GM23338 (cell line): ENCODE data around the gene SLC2A14. TPM values are rescaled to one million over a fixed set of nuclear protein-coding genes. Genes with fewer than 3 reads are reported as not detected.

Experiments
- ATAC-seq: fragments of 200-7000 bp; cut with Tn5 transposase; 3 replicates; pipeline ENCODE4 v1.9.1; 2020
- DNase-seq: peaks from one replicate; pipeline ENCODE4 v3.0.0-alpha.2; 2015; ENCODE audit warnings: low spot score
- H2AFZ ChIP-seq: fragments of 200-600 bp; sonication (generic); 2 replicates; pipeline ENCODE4 v1.8.0; 2016; ENCODE audit warnings: antibody characterized with exemption, mild to moderate bottlenecking, moderate library complexity
- H3F3A ChIP-seq: fragments of 200-600 bp; sonication (generic); replicated peaks from 2 replicates; pipeline ENCODE4 v1.8.0; 2017; ENCODE audit warnings: antibody characterized with exemption, mixed run types, low read depth
- H3K27ac ChIP-seq: fragments of 200-600 bp; sonication (generic); 2 replicates; pipeline ENCODE4 v1.6.1; 2016; ENCODE audit warnings: low read depth
- H3K27me3 ChIP-seq: fragments of 200-600 bp; sonication (generic); 2 replicates; pipeline ENCODE4 v1.8.0; 2016; ENCODE audit warnings: mild to moderate bottlenecking, mixed run types, moderate library complexity; ENCODE audit not compliant: insufficient read depth
- H3K36me3 ChIP-seq: fragments of 200-600 bp; sonication (generic); 2 replicates; pipeline ENCODE4 v1.8.0; 2016; ENCODE audit warnings: mild to moderate bottlenecking; ENCODE audit not compliant: insufficient read depth
- H3K4me1 ChIP-seq: fragments of 200-600 bp; sonication (generic); 2 replicates; pipeline ENCODE4 v1.8.0; 2016; ENCODE audit warnings: mild to moderate bottlenecking, moderate library complexity; ENCODE audit not compliant: insufficient read depth
- H3K4me2 ChIP-seq: fragments of 200-600 bp; sonication (generic); 2 replicates; pipeline ENCODE4 v1.7.1; 2017; ENCODE audit warnings: mixed run types
- H3K4me3 ChIP-seq: fragments of 200-600 bp; sonication (generic); 2 replicates; pipeline ENCODE4 v1.6.1; 2016; ENCODE audit warnings: mixed run types
- H3K79me2 ChIP-seq: fragments of 200-600 bp; sonication (generic); replicated peaks from 2 replicates; pipeline ENCODE4 v1.8.0; 2017; ENCODE audit warnings: mild to moderate bottlenecking; ENCODE audit not compliant: insufficient read depth
- H3K9me2 ChIP-seq: fragments of 200-600 bp; sonication (generic); 2 replicates; pipeline ENCODE4 v1.8.0; 2017; ENCODE audit not compliant: insufficient read depth
- H4K20me1 ChIP-seq: fragments of 200-600 bp; sonication (generic); replicated peaks from 2 replicates; pipeline ENCODE4 v1.8.0; 2017; ENCODE audit warnings: mild to moderate bottlenecking; ENCODE audit not compliant: insufficient read depth
- H3K27ac Mint-ChIP-seq: 2 replicates; pipeline ENCODE4 v1.8.0; 2020; ENCODE audit warnings: inconsistent platforms, mild to moderate bottlenecking, moderate library complexity, mixed read lengths
- H3K27me3 Mint-ChIP-seq: 3 replicates; pipeline ENCODE4 v1.8.0; 2022; ENCODE audit warnings: low read depth, mild to moderate bottlenecking, moderate library complexity, mixed read lengths, inconsistent platforms; ENCODE audit not compliant: insufficient read depth, poor library complexity
- H3K36me3 Mint-ChIP-seq: 3 replicates; pipeline ENCODE4 v1.8.0; 2021; ENCODE audit warnings: low read depth, mild to moderate bottlenecking, inconsistent platforms, moderate library complexity, mixed read lengths
- H3K4me1 Mint-ChIP-seq: 3 replicates; pipeline ENCODE4 v1.8.0; 2020; ENCODE audit warnings: mild to moderate bottlenecking, inconsistent platforms, mixed read lengths
- H3K4me3 Mint-ChIP-seq: 3 replicates; pipeline ENCODE4 v1.8.0; 2021; ENCODE audit warnings: moderate library complexity, mild to moderate bottlenecking, inconsistent platforms, mixed read lengths
- H3K9me3 Mint-ChIP-seq: 3 replicates; pipeline ENCODE4 v1.8.0; 2020; ENCODE audit warnings: moderate library complexity, mild to moderate bottlenecking, inconsistent platforms, mixed read lengths
- CREB1 ChIP-seq: fragments of 250-450 bp; sonication (Bioruptor Pico); IDR thresholded peaks from 2 replicates; pipeline ENCODE4 v1.5.0; 2020; ENCODE audit warnings: low read depth, mild to moderate bottlenecking, moderate library complexity
- EZH2 ChIP-seq: fragments of 200-600 bp; sonication (generic); IDR thresholded peaks from one replicate; pipeline ENCODE4 v1.8.0; 2017; ENCODE audit warnings: antibody characterized with exemption, mild to moderate bottlenecking, low read depth; ENCODE audit not compliant: unreplicated experiment
- EZH2phosphoT487 ChIP-seq: fragments of 200-600 bp; sonication (generic); IDR thresholded peaks from one replicate; pipeline ENCODE4 v1.8.1; 2018; ENCODE audit warnings: antibody characterized with exemption; ENCODE audit not compliant: unreplicated experiment
- JUNB ChIP-seq: IDR thresholded peaks from one replicate; pipeline ENCODE4 v1.6.1; 2016; ENCODE audit warnings: antibody characterized with exemption; ENCODE audit not compliant: unreplicated experiment
- NANOG ChIP-seq: IDR thresholded peaks from 2 replicates; pipeline ENCODE4 v1.6.1; 2016; ENCODE audit warnings: antibody characterized with exemption, borderline replicate concordance
- POLR2AphosphoS5 ChIP-seq: IDR thresholded peaks from 2 replicates; pipeline ENCODE4 v1.6.1; 2016; ENCODE audit warnings: antibody characterized with exemption, low read depth
- STAT1 ChIP-seq: IDR thresholded peaks from one replicate; pipeline ENCODE4 v1.6.1; 2016; ENCODE audit warnings: antibody characterized with exemption; ENCODE audit not compliant: unreplicated experiment
- ZNF114 ChIP-seq: fragments of 250-450 bp; sonication (Bioruptor Pico); IDR thresholded peaks from 2 replicates; pipeline ENCODE4 v1.5.0; 2020; ENCODE audit warnings: mild to moderate bottlenecking, moderate library complexity
- ZNF331 ChIP-seq: fragments of 250-450 bp; sonication (Bioruptor Pico); IDR thresholded peaks from 2 replicates; pipeline ENCODE4 v1.5.0; 2020; ENCODE audit warnings: low read depth, mild to moderate bottlenecking, moderate library complexity
- polyA plus RNA-seq: library from polyadenylated mRNA; unstranded; fragments of >200 nt; fragmentation: Nextera tagmentation; extraction: Ambion mirVana; gene quantifications from 2 replicates; pipeline ENCODE4 v1.2.1, GENCODE V29; 2016
- total RNA-seq: library from RNA; depleted of rRNA; stranded (reverse); fragments of >200 nt; shearing (Covaris generic); gene quantifications from 2 replicates; pipeline ENCODE4 v1.2.3, GENCODE V29; 2014
- TF ChIP-seq, protein P1 (sequence below): fragments of 250-450 bp; sonication (Bioruptor Pico); IDR thresholded peaks from 2 replicates; pipeline ENCODE4 v1.5.0; 2020; ENCODE audit warnings: mild to moderate bottlenecking, moderate library complexity
- TF ChIP-seq, protein P2 (sequence below): IDR thresholded peaks from one replicate; pipeline ENCODE4 v1.6.1; 2018; ENCODE audit warnings: antibody characterized with exemption; ENCODE audit not compliant: unreplicated experiment
- TF ChIP-seq, protein P3 (sequence below): IDR thresholded peaks from 2 replicates; pipeline ENCODE4 v1.6.1; 2016; ENCODE audit warnings: antibody characterized with exemption
- TF ChIP-seq, protein P4 (sequence below), 2 experiments: fragments of 200-600 bp in 1 of 2; sonication (generic) in 1 of 2; conservative IDR thresholded peaks; 2 replicates each; pipeline versions ENCODE4 v1.5.1 to v1.6.1; 2016 to 2017; ENCODE audit warnings: antibody characterized with exemption in 2 of 2, low read depth in 2 of 2, mild to moderate bottlenecking in 2 of 2, moderate library complexity in 1 of 2

SLC2A14 gene
- total and polyA plus RNA-seq, 2 experiments from 2014 or later, result 6.8 to 31.5 TPM

DNA sequence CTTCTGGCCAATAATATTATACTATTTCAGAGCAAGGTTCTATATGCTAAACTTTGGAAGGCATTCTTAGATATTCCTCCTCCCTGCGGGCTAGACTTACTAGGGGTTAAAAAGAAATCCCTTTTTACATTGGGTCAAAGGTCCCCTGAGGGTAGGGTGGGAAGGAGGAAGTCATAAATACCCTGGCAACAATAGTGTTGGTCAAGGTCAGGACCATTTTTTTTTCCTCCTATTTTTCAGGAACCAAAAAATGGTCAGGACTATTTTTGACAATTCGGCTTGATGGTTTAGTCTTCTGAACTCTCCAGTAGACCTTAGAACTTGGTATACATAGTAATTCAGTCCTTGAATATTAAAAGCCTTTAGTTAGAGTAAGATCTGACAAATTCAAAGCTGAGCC, 88.0 kb downstream of the SLC2A14 start:
- peak overlapping the region; percentile 52; the same call in 1 of the 2 replicates for H3K27ac ChIP-seq
- H3K4me2 ChIP-seq, result peak overlapping the region; percentile 36
- H3K9me2 ChIP-seq, result no peaks in the 10 kb centered on the region
- Mint-ChIP-seq H3K27me3 (peaks cover 9% of the 10 kb centered on the region), H3K27ac (no peak overlapping the region), H3K4me1 (peaks cover 38% of the 10 kb centered on the region), H3K36me3 (peaks cover 3% of the 10 kb centered on the region; the same call in 1 of the 3 replicates), H3K4me3 (no peak overlapping the region), H3K9me3 (no peaks in the 10 kb centered on the region)
- no peak for ATAC-seq
- H3K27me3 ChIP-seq, result no peaks in the 10 kb centered on the region
- H3K79me2 ChIP-seq, result peaks cover 16% of the 10 kb centered on the region
- no peak overlapping the region for H2AFZ ChIP-seq
- H3K4me1 ChIP-seq, result peaks cover 36% of the 10 kb centered on the region
- H3F3A ChIP-seq, result peaks cover 10% of the 10 kb centered on the region; the same call in 1 of the 2 replicates
- no peak for DNase-seq
- no peaks in the 10 kb centered on the region for H3K36me3 ChIP-seq
- H4K20me1 ChIP-seq, result no peaks in the 10 kb centered on the region
- no peak for TF ChIP-seq EZH2phosphoT487
- TF ChIP-seq, protein P1, sequence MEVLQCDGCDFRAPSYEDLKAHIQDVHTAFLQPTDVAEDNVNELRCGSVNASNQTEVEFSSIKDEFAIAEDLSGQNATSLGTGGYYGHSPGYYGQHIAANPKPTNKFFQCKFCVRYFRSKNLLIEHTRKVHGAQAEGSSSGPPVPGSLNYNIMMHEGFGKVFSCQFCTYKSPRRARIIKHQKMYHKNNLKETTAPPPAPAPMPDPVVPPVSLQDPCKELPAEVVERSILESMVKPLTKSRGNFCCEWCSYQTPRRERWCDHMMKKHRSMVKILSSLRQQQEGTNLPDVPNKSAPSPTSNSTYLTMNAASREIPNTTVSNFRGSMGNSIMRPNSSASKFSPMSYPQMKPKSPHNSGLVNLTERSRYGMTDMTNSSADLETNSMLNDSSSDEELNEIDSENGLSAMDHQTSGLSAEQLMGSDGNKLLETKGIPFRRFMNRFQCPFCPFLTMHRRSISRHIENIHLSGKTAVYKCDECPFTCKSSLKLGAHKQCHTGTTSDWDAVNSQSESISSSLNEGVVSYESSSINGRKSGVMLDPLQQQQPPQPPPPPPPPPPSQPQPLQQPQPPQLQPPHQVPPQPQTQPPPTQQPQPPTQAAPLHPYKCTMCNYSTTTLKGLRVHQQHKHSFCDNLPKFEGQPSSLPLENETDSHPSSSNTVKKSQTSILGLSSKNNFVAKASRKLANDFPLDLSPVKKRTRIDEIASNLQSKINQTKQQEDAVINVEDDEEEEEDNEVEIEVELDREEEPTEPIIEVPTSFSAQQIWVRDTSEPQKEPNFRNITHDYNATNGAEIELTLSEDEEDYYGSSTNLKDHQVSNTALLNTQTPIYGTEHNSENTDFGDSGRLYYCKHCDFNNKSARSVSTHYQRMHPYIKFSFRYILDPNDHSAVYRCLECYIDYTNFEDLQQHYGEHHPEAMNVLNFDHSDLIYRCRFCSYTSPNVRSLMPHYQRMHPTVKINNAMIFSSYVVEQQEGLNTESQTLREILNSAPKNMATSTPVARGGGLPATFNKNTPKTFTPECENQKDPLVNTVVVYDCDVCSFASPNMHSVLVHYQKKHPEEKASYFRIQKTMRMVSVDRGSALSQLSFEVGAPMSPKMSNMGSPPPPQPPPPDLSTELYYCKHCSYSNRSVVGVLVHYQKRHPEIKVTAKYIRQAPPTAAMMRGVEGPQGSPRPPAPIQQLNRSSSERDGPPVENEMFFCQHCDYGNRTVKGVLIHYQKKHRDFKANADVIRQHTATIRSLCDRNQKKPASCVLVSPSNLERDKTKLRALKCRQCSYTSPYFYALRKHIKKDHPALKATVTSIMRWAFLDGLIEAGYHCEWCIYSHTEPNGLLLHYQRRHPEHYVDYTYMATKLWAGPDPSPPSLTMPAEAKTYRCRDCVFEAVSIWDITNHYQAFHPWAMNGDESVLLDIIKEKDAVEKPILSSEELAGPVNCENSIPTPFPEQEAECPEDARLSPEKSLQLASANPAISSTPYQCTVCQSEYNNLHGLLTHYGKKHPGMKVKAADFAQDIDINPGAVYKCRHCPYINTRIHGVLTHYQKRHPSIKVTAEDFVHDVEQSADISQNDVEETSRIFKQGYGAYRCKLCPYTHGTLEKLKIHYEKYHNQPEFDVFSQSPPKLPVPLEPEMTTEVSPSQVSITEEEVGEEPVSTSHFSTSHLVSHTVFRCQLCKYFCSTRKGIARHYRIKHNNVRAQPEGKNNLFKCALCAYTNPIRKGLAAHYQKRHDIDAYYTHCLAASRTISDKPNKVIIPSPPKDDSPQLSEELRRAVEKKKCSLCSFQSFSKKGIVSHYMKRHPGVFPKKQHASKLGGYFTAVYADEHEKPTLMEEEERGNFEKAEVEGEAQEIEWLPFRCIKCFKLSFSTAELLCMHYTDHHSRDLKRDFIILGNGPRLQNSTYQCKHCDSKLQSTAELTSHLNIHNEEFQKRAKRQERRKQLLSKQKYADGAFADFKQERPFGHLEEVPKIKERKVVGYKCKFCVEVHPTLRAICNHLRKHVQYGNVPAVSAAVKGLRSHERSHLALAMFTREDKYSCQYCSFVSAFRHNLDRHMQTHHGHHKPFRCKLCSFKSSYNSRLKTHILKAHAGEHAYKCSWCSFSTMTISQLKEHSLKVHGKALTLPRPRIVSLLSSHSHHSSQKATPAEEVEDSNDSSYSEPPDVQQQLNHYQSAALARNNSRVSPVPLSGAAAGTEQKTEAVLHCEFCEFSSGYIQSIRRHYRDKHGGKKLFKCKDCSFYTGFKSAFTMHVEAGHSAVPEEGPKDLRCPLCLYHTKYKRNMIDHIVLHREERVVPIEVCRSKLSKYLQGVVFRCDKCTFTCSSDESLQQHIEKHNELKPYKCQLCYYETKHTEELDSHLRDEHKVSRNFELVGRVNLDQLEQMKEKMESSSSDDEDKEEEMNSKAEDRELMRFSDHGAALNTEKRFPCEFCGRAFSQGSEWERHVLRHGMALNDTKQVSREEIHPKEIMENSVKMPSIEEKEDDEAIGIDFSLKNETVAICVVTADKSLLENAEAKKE, result no peak
- no peak for TF ChIP-seq POLR2AphosphoS5
- TF ChIP-seq NANOG, result no peak
- TF ChIP-seq JUNB, result no peak
- TF ChIP-seq, protein P2, sequence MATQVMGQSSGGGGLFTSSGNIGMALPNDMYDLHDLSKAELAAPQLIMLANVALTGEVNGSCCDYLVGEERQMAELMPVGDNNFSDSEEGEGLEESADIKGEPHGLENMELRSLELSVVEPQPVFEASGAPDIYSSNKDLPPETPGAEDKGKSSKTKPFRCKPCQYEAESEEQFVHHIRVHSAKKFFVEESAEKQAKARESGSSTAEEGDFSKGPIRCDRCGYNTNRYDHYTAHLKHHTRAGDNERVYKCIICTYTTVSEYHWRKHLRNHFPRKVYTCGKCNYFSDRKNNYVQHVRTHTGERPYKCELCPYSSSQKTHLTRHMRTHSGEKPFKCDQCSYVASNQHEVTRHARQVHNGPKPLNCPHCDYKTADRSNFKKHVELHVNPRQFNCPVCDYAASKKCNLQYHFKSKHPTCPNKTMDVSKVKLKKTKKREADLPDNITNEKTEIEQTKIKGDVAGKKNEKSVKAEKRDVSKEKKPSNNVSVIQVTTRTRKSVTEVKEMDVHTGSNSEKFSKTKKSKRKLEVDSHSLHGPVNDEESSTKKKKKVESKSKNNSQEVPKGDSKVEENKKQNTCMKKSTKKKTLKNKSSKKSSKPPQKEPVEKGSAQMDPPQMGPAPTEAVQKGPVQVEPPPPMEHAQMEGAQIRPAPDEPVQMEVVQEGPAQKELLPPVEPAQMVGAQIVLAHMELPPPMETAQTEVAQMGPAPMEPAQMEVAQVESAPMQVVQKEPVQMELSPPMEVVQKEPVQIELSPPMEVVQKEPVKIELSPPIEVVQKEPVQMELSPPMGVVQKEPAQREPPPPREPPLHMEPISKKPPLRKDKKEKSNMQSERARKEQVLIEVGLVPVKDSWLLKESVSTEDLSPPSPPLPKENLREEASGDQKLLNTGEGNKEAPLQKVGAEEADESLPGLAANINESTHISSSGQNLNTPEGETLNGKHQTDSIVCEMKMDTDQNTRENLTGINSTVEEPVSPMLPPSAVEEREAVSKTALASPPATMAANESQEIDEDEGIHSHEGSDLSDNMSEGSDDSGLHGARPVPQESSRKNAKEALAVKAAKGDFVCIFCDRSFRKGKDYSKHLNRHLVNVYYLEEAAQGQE, result no peak
- TF ChIP-seq ZNF114, result no peak
- TF ChIP-seq CREB1, result no peak
- no peak for TF ChIP-seq ZNF331
- TF ChIP-seq EZH2, result no peak
- TF ChIP-seq, protein P3, sequence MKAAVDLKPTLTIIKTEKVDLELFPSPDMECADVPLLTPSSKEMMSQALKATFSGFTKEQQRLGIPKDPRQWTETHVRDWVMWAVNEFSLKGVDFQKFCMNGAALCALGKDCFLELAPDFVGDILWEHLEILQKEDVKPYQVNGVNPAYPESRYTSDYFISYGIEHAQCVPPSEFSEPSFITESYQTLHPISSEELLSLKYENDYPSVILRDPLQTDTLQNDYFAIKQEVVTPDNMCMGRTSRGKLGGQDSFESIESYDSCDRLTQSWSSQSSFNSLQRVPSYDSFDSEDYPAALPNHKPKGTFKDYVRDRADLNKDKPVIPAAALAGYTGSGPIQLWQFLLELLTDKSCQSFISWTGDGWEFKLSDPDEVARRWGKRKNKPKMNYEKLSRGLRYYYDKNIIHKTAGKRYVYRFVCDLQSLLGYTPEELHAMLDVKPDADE, result no peak
- no peak for TF ChIP-seq STAT1
- TF ChIP-seq, protein P4, sequence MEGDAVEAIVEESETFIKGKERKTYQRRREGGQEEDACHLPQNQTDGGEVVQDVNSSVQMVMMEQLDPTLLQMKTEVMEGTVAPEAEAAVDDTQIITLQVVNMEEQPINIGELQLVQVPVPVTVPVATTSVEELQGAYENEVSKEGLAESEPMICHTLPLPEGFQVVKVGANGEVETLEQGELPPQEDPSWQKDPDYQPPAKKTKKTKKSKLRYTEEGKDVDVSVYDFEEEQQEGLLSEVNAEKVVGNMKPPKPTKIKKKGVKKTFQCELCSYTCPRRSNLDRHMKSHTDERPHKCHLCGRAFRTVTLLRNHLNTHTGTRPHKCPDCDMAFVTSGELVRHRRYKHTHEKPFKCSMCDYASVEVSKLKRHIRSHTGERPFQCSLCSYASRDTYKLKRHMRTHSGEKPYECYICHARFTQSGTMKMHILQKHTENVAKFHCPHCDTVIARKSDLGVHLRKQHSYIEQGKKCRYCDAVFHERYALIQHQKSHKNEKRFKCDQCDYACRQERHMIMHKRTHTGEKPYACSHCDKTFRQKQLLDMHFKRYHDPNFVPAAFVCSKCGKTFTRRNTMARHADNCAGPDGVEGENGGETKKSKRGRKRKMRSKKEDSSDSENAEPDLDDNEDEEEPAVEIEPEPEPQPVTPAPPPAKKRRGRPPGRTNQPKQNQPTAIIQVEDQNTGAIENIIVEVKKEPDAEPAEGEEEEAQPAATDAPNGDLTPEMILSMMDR (conservative IDR thresholded peaks at IDR 0.05; ENCODE audit: low read depth in 2 of 2), result no peak
- no peak overlapping the region for H3K4me3 ChIP-seq
